Measurements from ENCODE around the gene SETMAR.

Gene SETMAR

GRCh38 chr3:4351164-4351855 lies 48.1 kb downstream of the SETMAR start:
- DNase-seq (ENCODE audit: low read depth in 2 of 2), result peak; percentile 2 to 35

- no peak for DNase-seq (ENCODE audit: low read depth in 2 of 2)
Observed at GRCh38 chr3:4351872-4352271, 48.7 kb downstream of the SETMAR start.

GRCh38 chr3:4355401-4356219 lies 52.4 kb downstream of the SETMAR start:
- no peak for DNase-seq (ENCODE audit: low read depth in 2 of 2)

GRCh38 chr3:4356220-4356540 lies 53.0 kb downstream of the SETMAR start:
- DNase-seq (ENCODE audit: low read depth in 2 of 2), result no peak

GRCh38 chr3:4356546-4357410 lies 53.6 kb downstream of the SETMAR start:
- DNase-seq (ENCODE audit: low read depth in 2 of 2), result no peak

GRCh38 chr3:4358273-4358672 lies 55.1 kb downstream of the SETMAR start:
- DNase-seq (ENCODE audit: low read depth in 2 of 2), result no peak

GRCh38 chr3:4359805-4360502 lies 56.8 kb downstream of the SETMAR start:
- no peak for DNase-seq (ENCODE audit: low read depth in 2 of 2)

GRCh38 chr3:4360817-4361216 lies 57.6 kb downstream of the SETMAR start:
- no peak for DNase-seq (ENCODE audit: low read depth in 2 of 2)

- DNase-seq (ENCODE audit: low read depth in 2 of 2), result no peak
Observed at GRCh38 chr3:4362523-4362922, 59.4 kb downstream of the SETMAR start.

All from stimulated activated CD8-positive, alpha-beta memory T cell treated with anti-CD3 and anti-CD28 coated beads, Interleukin-7, amount 100 ng/mL, for 4 hours (primary cell).